Central memory CD8-positive, alpha-beta T cell (primary cell): ENCODE measurements around the gene OSBPL3.
A peak's percentile ranks its signal among the peaks of the same experiment; 100 is the strongest.

Source experiments
- ATAC-seq: fragments of 150-1000 bp; cut with Tn5 transposase; replicated peaks from 2 replicates; pipeline ENCODE4 v1.10.0; 2022; ENCODE audit warnings: mild to moderate bottlenecking, moderate FRiP score, moderate number of reproducible peaks; ENCODE audit not compliant: poor library complexity, severe bottlenecking; ENCODE audit errors: extremely low read depth
- DNase-seq, 2 donors: peaks; one replicate each; pipeline ENCODE4 v3.0.0; 2021; ENCODE audit warnings: low spot score in 2 of 2
- H3K27ac Mint-ChIP-seq: one replicate; pipeline ENCODE4 v1.8.0; 2022; ENCODE audit warnings: low read depth, mild to moderate bottlenecking, moderate library complexity, mixed read lengths
- H3K27me3 Mint-ChIP-seq: one replicate; pipeline ENCODE4 v1.8.0; 2022; ENCODE audit warnings: mixed read lengths
- H3K36me3 Mint-ChIP-seq: one replicate; pipeline ENCODE4 v1.8.0; 2022; ENCODE audit warnings: mild to moderate bottlenecking, moderate library complexity, mixed read lengths; ENCODE audit not compliant: insufficient read depth
- H3K4me1 Mint-ChIP-seq: one replicate; pipeline ENCODE4 v1.8.0; 2022; ENCODE audit warnings: mixed read lengths
- H3K4me3 Mint-ChIP-seq: one replicate; pipeline ENCODE4 v1.8.0; 2022; ENCODE audit warnings: mild to moderate bottlenecking, moderate library complexity, mixed read lengths
- H3K9me3 Mint-ChIP-seq: one replicate; pipeline ENCODE4 v1.8.0; 2022; ENCODE audit warnings: mixed read lengths

OSBPL3 gene

DNA sequence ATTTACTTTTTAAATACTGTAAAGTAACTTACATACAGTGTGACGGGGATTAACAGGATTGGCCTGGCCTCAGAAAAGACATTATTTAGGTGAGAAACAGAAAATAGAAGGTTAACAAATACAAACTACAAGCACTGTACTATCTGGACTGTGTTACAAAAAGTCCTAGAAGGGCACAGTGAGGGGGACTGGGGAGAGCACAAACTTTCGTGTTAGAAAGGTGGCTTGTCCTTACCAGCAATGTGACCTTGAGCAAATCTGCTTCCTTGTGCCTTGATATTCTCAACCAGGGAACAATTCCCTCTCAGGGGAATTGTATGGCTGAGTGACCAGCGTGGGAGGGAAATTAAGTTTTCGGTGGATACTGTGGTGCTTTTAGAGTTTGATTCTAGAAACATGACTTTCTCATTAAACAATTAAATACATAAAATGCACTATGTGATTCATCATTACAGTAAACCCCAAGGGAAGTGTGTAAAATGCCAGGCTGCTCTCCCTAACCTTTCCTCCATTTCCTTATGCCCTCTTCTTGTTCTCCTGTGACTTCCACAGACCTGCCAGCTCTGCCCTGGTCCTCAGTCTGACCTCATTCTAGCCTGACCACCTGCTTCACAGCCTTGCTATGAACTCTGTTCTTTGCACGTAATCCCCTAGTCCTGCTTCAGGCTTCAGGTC, 57.7 kb downstream of the OSBPL3 start:
- Mint-ChIP-seq H3K36me3 (peaks cover 2% of the 10 kb centered on the region), H3K4me1 (peaks cover 75% of the 10 kb centered on the region), H3K4me3 (no peak overlapping the region), H3K9me3 (no peaks in the 10 kb centered on the region), H3K27ac (peak overlapping the region; percentile 8), H3K27me3 (no peaks in the 10 kb centered on the region)
- no peak for ATAC-seq
- no peak for DNase-seq

- Mint-ChIP-seq H3K4me1 (peaks cover 79% of the 10 kb centered on the region), H3K4me3 (no peak overlapping the region), H3K36me3 (peaks cover 2% of the 10 kb centered on the region), H3K27ac (no peak overlapping the region), H3K27me3 (no peaks in the 10 kb centered on the region), H3K9me3 (no peaks in the 10 kb centered on the region)
- DNase-seq (no peak), ATAC-seq (no peak)
Observed at GRCh38 chr7:24921362-24921679, 58.7 kb downstream of the OSBPL3 start.

- ATAC-seq (no peak), DNase-seq (no peak)
- Mint-ChIP-seq H3K27ac (no peak overlapping the region), H3K9me3 (no peaks in the 10 kb centered on the region), H3K36me3 (peaks cover 2% of the 10 kb centered on the region), H3K4me3 (no peak overlapping the region), H3K27me3 (no peaks in the 10 kb centered on the region), H3K4me1 (peaks cover 81% of the 10 kb centered on the region)
Observed at GRCh38 chr7:24920451-24921361, 59.3 kb downstream of the OSBPL3 start.

GRCh38 chr7:24917510-24918239, 62.3 kb downstream of the OSBPL3 start:
- ATAC-seq (no peak), DNase-seq (no peak)
- peaks cover 5% of the 10 kb centered on the region for H3K36me3 Mint-ChIP-seq
- H3K4me3 Mint-ChIP-seq: no peak overlapping the region
- H3K4me1 Mint-ChIP-seq: peaks cover 92% of the 10 kb centered on the region
- H3K27me3 Mint-ChIP-seq: no peaks in the 10 kb centered on the region
- H3K27ac Mint-ChIP-seq: no peak overlapping the region
- H3K9me3 Mint-ChIP-seq: no peaks in the 10 kb centered on the region

GRCh38 chr7:24916463-24917040, 63.4 kb downstream of the OSBPL3 start:
- Mint-ChIP-seq H3K36me3 (peaks cover 5% of the 10 kb centered on the region), H3K4me1 (peaks cover 94% of the 10 kb centered on the region), H3K9me3 (no peaks in the 10 kb centered on the region), H3K27ac (no peak overlapping the region), H3K27me3 (no peaks in the 10 kb centered on the region), H3K4me3 (no peak overlapping the region)
- ATAC-seq (no peak), DNase-seq (no peak)

DNA sequence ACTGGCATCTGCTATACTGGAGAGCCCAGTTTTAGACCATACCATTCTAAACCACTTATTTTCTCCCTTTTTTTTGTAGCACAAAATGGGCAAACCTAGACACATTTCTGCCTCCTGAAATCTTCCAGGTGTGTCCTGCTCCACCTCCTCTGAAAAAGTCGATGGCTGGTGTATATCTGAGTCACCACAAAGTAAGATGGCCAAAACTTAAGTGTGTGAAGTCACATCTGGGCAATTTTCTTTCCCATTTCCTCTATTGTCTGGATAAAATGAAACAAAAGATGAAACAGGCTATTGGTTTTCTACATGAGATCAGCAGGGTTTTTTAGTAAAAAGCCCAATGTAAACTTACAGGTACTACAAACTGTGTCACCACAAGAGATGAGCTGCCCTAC, 65.5 kb downstream of the OSBPL3 start:
- Mint-ChIP-seq H3K4me1 (peaks cover 94% of the 10 kb centered on the region), H3K27me3 (no peaks in the 10 kb centered on the region), H3K36me3 (peaks cover 4% of the 10 kb centered on the region), H3K9me3 (no peaks in the 10 kb centered on the region), H3K27ac (no peak overlapping the region), H3K4me3 (no peak overlapping the region)
- DNase-seq (no peak), ATAC-seq (no peak)

DNA sequence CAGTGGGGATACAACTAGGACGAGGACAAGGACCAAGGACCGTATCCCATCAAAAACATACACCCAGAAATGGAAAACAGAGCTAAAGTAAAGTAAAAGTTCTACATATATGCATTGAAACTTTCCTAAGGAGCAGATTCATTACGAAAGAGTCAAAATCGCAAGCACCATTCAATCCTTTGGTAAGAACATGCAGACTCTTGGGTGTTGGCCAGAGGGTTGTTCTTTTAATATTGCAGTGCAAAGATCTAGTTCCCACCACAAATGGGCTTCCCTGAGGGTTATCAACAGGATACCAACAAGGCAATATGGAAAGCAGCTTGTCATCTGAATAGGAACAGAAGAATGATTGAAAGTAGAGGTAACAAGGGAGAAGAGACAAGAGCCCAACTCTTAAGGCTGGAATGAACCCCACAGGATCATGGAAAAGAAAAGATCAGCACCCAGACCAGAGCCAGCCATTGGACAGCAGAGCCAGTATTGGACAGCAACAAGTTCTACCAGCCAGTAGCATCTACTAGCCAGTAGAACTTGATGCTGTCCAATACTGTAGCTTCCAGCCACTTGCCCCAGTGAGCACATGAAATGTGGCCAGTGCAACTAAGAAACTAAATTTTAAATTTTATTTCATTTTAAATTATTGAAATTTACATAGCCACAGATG, 66.0 kb downstream of the OSBPL3 start:
- Mint-ChIP-seq H3K4me1 (peaks cover 88% of the 10 kb centered on the region), H3K9me3 (no peaks in the 10 kb centered on the region), H3K27me3 (no peaks in the 10 kb centered on the region), H3K4me3 (peak overlapping the region; percentile 41), H3K27ac (peak overlapping the region; percentile 52), H3K36me3 (peaks cover 3% of the 10 kb centered on the region)
- DNase-seq: no peak
- ATAC-seq: no peak

DNA sequence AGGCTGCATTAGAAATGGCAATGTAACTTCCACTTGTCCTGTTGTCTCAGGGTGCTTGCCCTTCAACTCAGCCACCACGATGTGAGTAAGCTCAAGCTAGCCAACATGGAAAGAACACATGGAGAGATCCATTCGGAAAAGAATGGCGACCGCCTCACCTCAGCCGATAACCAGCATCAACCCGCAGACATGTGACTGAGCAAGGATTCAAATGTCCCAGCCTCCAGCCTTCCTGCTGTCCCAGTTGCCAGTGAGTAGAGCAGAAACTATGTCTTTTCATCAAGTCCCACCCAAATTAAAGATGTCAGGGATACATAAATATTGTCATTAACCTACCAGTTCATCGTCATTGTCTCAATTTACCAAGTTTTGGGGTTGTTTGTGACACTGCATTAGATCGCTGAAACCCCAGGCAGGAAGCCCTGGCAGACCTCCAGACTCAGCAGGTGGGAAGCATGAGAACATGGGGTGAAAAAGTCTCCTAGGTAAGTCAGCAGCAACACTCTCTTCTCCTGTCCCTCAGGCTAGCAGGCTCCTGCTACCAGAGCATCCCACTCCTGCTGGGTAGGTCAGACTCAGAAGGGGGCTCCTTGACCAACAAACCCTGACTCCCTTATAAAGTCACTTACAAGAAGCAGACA, 67.0 kb downstream of the OSBPL3 start:
- H3K9me3 Mint-ChIP-seq: no peaks in the 10 kb centered on the region
- ATAC-seq: no peak
- H3K27ac Mint-ChIP-seq: peak overlapping the region; percentile 52
- peaks cover 79% of the 10 kb centered on the region for H3K4me1 Mint-ChIP-seq
- peak overlapping the region; percentile 41 for H3K4me3 Mint-ChIP-seq
- no peaks in the 10 kb centered on the region for H3K27me3 Mint-ChIP-seq
- H3K36me3 Mint-ChIP-seq: peaks cover 3% of the 10 kb centered on the region
- DNase-seq: no peak

- Mint-ChIP-seq H3K27ac (no peak overlapping the region), H3K4me3 (peak overlapping the region; percentile 41)
- no peak for ATAC-seq
Observed at GRCh38 chr7:24912424-24912823, 67.6 kb downstream of the OSBPL3 start.

GRCh38 chr7:24911213-24911603, 68.8 kb downstream of the OSBPL3 start:
- ATAC-seq: peak; percentile 86
- DNase-seq: peak in 1 of 2 donors; percentile 35
- Mint-ChIP-seq H3K27ac (peak overlapping the region; percentile 96), H3K9me3 (no peaks in the 10 kb centered on the region), H3K4me3 (peak overlapping the region; percentile 65), H3K36me3 (peaks cover 3% of the 10 kb centered on the region), H3K27me3 (no peaks in the 10 kb centered on the region), H3K4me1 (peaks cover 61% of the 10 kb centered on the region)

More at GRCh38 chr7:24912424-24912823, 67.6 kb downstream of the OSBPL3 start:
- no peaks in the 10 kb centered on the region for H3K27me3 Mint-ChIP-seq
- DNase-seq: no peak
- H3K4me1 Mint-ChIP-seq: peaks cover 73% of the 10 kb centered on the region
- H3K9me3 Mint-ChIP-seq: no peaks in the 10 kb centered on the region
- peaks cover 3% of the 10 kb centered on the region for H3K36me3 Mint-ChIP-seq

DNA sequence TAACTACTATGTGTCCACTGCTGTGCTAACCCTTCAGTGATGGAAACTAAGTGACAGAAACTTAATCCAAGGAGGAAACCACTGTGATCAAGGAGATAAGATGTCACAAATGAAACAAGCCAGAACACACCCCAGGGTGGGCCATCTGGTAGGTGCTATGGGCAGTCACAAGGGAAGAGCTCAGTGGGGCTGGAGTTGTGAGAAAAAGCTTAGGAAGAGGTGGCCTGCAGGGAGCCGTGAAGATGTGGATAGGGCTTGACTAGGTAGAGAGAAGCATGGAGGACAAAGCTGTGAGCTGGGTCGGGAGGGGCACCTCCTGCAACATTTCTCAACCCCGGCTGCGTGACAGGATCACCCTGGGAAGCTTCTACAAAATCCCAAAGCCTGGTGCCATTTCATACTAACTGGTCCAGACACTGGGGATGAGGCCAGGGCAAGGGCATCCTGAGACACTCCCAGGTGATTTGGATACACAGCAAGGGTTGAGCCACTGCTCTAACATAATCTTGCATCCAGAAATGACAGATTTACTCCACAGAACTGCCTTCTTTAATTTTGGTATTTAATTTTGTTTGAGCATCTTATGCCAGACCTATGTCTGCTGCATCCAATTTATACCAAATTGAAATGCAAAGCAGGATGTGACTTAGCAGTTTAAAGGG, 69.3 kb downstream of the OSBPL3 start:
- H3K36me3 Mint-ChIP-seq: peaks cover 3% of the 10 kb centered on the region
- no peaks in the 10 kb centered on the region for H3K27me3 Mint-ChIP-seq
- H3K27ac Mint-ChIP-seq: peak overlapping the region; percentile 96
- H3K4me1 Mint-ChIP-seq: peaks cover 56% of the 10 kb centered on the region
- H3K4me3 Mint-ChIP-seq: peak overlapping the region; percentile 65
- H3K9me3 Mint-ChIP-seq: no peaks in the 10 kb centered on the region
- ATAC-seq (no peak), DNase-seq (no peak)
